ENCODE measurements around the gene SHISA9. TPM values are rescaled to one million over a fixed set of nuclear protein-coding genes. Genes with fewer than 3 reads are reported as not detected.
"Not testable (repeated sequence)": the region's sequence is repeated elsewhere in the genome, so short reads cannot be mapped to it uniquely, and the experiment has no call there.

Gene SHISA9
- total RNA-seq: under 1 TPM in 1 of 2 donors, not detected in 1; 0.03 TPM
- polyA plus RNA-seq (ENCODE audit: insufficient read length in 6 of 6): under 1 TPM in 5 of 6 donors, not detected in 1; 0.06 to 0.21 (median 0.11) TPM
- long read RNA-seq, donor 1: 0 reads
- long read RNA-seq, donor 2: 0 reads
- long read RNA-seq, donor 3: 0 reads
- long read RNA-seq, donor 4: 0 reads
- long read RNA-seq, donor 5: 0 reads
- long read RNA-seq, donor 6: 0 reads
- long read RNA-seq, donor 7: 0 reads
- long read RNA-seq, donor 8: 0 reads
- long read RNA-seq, donor 9: 0 reads
- long read RNA-seq, donor 10: 0 reads
- long read RNA-seq, donor 11: 0 reads
- long read RNA-seq, donor 12: 0 reads

DNA sequence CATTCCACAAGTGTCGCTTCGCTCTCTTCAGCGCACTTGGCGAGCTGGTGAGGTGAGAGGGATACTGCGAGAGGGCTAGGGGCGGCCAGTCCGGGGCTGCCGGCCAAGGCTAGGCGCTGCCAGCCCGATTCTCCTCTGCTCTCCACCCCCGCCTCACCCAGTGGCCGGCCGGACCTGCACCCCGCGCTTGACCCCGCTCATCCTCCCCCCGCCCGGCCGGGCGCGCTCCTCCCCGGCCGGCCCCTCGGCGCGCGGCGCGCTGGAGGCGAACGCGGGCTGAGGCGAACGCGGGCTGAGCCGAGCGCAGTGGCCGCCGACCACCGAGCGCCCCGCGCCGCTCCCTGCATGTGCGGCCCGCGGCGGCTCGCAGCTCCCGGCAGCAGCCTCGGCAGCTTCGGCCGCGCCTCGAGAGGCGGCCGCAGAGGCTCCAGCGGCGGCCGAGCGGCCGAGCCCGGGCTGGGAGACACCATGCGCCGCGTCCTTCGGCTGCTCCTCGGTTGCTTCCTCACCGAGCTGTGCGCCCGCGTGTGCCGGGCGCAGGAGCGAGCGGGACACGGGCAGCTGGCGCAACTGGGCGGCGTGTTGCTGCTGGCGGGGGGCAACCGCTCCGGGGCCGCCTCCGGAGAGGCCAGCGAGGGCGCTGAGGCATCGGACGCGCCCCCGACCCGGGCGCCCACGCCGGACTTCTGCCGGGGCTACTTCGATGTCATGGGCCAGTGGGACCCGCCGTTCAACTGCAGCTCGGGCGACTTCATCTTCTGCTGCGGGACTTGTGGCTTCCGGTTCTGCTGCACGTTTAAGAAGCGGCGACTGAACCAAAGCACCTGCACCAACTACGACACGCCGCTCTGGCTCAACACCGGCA is at the start of gene SHISA9:
TSS of gene SHISA9 (plus strand) at position 2 of the 865 bp plus-strand sequence.
- no peak for ATAC-seq
- no peaks in the 10 kb centered on the region for H3K36me3 ChIP-seq
- H3K27ac ChIP-seq: no peak within 1 kb of the TSS
- no peak within 1 kb of the TSS for H3K4me3 ChIP-seq
- intact Hi-C loops (cut with DNase I): no loop called here
- TF ChIP-seq, protein P1, sequence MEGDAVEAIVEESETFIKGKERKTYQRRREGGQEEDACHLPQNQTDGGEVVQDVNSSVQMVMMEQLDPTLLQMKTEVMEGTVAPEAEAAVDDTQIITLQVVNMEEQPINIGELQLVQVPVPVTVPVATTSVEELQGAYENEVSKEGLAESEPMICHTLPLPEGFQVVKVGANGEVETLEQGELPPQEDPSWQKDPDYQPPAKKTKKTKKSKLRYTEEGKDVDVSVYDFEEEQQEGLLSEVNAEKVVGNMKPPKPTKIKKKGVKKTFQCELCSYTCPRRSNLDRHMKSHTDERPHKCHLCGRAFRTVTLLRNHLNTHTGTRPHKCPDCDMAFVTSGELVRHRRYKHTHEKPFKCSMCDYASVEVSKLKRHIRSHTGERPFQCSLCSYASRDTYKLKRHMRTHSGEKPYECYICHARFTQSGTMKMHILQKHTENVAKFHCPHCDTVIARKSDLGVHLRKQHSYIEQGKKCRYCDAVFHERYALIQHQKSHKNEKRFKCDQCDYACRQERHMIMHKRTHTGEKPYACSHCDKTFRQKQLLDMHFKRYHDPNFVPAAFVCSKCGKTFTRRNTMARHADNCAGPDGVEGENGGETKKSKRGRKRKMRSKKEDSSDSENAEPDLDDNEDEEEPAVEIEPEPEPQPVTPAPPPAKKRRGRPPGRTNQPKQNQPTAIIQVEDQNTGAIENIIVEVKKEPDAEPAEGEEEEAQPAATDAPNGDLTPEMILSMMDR (IDR thresholded peaks at IDR 0.05): no peak
- H3K27me3 ChIP-seq: peaks cover 57 to 97% of the 10 kb centered on the region in 2 donors
- no peak for DNase-seq
- no peaks in the 10 kb centered on the region for H3K4me1 ChIP-seq
- no peaks in the 10 kb centered on the region for H3K9me3 ChIP-seq

DNA sequence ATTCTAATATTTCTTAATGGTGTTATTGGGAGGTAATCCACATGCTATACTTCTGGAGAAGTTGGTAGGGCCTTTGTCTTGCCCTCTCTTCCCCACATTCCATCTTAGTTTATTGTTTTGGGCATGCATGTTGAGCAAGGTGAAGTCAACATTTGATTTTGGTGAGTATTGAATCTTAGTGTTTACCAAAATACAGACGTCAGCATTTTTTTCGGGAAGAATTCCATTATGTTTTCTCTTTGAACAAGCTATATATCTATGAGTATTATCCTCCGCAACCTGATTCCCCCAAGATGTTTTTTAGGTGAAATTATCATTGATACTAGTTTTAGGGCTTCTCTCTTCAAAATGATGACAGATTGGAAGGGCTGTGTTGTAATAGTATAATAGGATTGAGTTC is 47.4 kb upstream of the SHISA9 start:
- DNase-seq (no peak), ATAC-seq (no peak)
- Histone ChIP-seq H3K36me3 (no peaks in the 10 kb centered on the region), H3K4me1 (no peaks in the 10 kb centered on the region), H3K27ac (no peak overlapping the region), H3K27me3 (no peaks in the 10 kb centered on the region), H3K4me3 (no peak overlapping the region), H3K9me3 (peaks cover 0 to 14% of the 10 kb centered on the region in 2 donors)
- TF ChIP-seq, protein P1 (IDR thresholded peaks at IDR 0.05): no peak
- intact Hi-C loops (cut with DNase I): no loop called here

DNA sequence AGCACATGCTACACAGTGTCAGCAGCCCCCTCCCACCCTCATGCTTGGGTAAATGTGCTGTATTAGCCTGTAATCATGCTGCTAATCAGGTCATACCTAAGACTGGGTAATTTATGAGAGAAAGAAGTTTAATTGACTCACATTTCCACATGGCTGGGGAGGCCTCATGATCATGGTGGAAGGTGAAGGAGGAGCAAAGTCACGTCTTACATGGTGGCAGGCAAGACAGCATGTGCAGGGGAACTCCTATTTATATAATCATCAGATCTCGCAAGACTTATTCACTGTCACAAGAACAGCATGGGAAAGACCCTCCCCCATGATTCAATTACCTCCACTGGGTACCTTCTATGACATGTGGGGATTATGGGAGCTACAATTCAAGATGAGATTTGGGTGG is 44.0 kb upstream of the SHISA9 start:
- H3K27ac ChIP-seq; DNase-seq; H3K27me3 ChIP-seq; H3K36me3 ChIP-seq; H3K4me1 ChIP-seq; H3K4me3 ChIP-seq; ATAC-seq; intact Hi-C loops (cut with DNase I): not testable (repeated sequence)
- peaks cover 0 to 14% of the 10 kb centered on the region in 2 donors for H3K9me3 ChIP-seq

DNA sequence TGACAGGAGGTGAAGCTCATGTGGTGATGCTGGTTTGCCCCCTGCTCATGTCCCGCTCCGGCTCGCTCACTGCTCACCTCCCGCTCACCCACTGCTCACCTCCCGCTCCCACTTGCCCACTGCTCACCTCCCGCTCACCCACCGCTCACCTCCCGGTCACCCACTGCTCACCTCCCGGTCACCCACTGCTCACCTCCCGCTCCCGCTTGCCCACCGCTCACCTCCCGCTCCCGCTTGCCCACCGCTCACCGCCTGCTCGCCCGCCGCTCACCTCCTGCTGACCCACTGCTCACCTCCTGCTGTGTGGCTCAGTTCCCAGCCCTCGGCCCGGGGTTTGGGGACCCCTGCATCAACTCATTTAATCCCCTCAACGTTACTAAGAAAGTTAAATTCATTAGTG is 39.1 kb upstream of the SHISA9 start:
- ATAC-seq: no peak
- no peak for DNase-seq
- peaks cover 0 to 12% of the 10 kb centered on the region in 2 donors for H3K27me3 ChIP-seq
- no peaks in the 10 kb centered on the region for H3K4me1 ChIP-seq
- no peak overlapping the region for H3K27ac ChIP-seq
- no peaks in the 10 kb centered on the region for H3K36me3 ChIP-seq
- TF ChIP-seq, protein P1 (IDR thresholded peaks at IDR 0.05): no peak
- intact Hi-C loops (cut with DNase I): no loop called here
- peaks cover 0 to 2% of the 10 kb centered on the region in 2 donors for H3K9me3 ChIP-seq
- H3K4me3 ChIP-seq: no peak overlapping the region

DNA sequence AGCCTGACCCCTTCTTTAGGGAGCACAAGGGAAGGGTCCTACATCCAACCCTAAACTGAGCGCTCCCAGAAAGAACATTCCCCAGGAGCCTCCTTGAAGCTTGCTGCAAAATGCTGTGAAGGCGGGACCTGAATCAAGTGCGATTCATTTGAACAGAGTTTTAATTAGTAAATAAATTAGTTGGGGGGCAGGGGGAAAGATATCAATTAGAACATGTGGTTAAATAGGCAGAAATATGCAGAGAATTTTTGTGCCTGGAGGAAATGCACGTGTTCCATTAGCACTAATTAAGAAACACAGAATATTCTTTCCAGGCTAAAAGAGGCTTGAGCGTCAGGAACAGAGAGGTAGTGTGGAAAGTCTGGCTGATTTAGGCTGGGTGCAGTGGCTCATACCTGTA is 38.5 kb upstream of the SHISA9 start:
- no peak for ATAC-seq

More for the DNA sequence above, 38.5 kb upstream of the SHISA9 start:
- no peaks in the 10 kb centered on the region for H3K9me3 ChIP-seq
- no peak for DNase-seq
- no peaks in the 10 kb centered on the region for H3K36me3 ChIP-seq
- TF ChIP-seq, protein P1 (IDR thresholded peaks at IDR 0.05): no peak
- H3K27ac ChIP-seq: no peak overlapping the region
- intact Hi-C loops (cut with DNase I): no loop called here
- no peak overlapping the region for H3K4me3 ChIP-seq
- H3K4me1 ChIP-seq: no peaks in the 10 kb centered on the region
- peaks cover 0 to 12% of the 10 kb centered on the region in 2 donors for H3K27me3 ChIP-seq

Measured in left lung (tissue), 14 donors.